Vagina (tissue), 2 donors: Measurements from ENCODE around the gene ARPP21. TPM values are rescaled to one million over a fixed set of nuclear protein-coding genes. Genes with fewer than 3 reads are reported as not detected.

ENCODE experiments used
- DNase-seq, 2 donors: peaks; one replicate each; pipeline ENCODE4 v3.0.0-alpha.2; 2017; ENCODE audit errors: extremely low spot score in 2 of 2
- H3K27ac ChIP-seq: fragments of 200-600 bp; sonication (generic); one replicate; pipeline ENCODE4 v1.5.1; 2019
- H3K27me3 ChIP-seq: fragments of 200-600 bp; sonication (generic); one replicate; pipeline ENCODE4 v1.5.1; 2019
- H3K36me3 ChIP-seq, 2 donors: fragments of 200-600 bp; sonication (generic); one replicate each; pipeline ENCODE4 v1.5.1; 2017 to 2019
- H3K4me1 ChIP-seq: fragments of 200-600 bp; sonication (generic); one replicate; pipeline ENCODE4 v1.5.1; 2019
- H3K4me3 ChIP-seq, 2 donors: fragments of 200-600 bp; sonication (generic); 1 replicate in 1 of 2; 2 replicates in 1 of 2; pipeline ENCODE4 v1.5.1; 2016 to 2019
- H3K9me3 ChIP-seq: fragments of 200-600 bp; sonication (generic); one replicate; pipeline ENCODE4 v1.5.1; 2019
- CTCF ChIP-seq, 3 experiments: fragments of 450-650 bp in 2 of 3; fragments of 200-600 bp in 1 of 3; sonication (generic) in 1 of 3; IDR thresholded peaks; one replicate each; pipeline ENCODE4 v1.5.1; 2017 to 2019; ENCODE audit warnings: antibody characterized with exemption in 3 of 3, mild to moderate bottlenecking in 2 of 3, moderate library complexity in 2 of 3
- POLR2A ChIP-seq, 2 donors: fragments of 450-650 bp; IDR thresholded peaks; one replicate each; pipeline ENCODE4 v1.6.1; 2017; ENCODE audit warnings: antibody characterized with exemption in 2 of 2, mild to moderate bottlenecking in 2 of 2, moderate library complexity in 2 of 2
- POLR2AphosphoS5 ChIP-seq, 2 donors: sonication (generic); formaldehyde crosslinking; IDR thresholded peaks; one replicate each; pipeline ENCODE4 v1.9.0; 2017; ENCODE audit warnings: antibody characterized with exemption in 2 of 2, mild to moderate bottlenecking in 2 of 2, low read depth in 1 of 2; ENCODE audit not compliant: insufficient read depth in 1 of 2
- intact Hi-C: fragments of 100-400 bp; cut with DNase I; formaldehyde crosslinking; loops from one replicate; pipeline ENCODE4 v1.15.1; 2023
- total RNA-seq: library from RNA; depleted of rRNA; stranded (reverse); fragments of >200 nt; gene quantifications from one replicate; pipeline ENCODE4 v1.2.3, GENCODE V29; 2016

The ARPP21 gene
- total RNA-seq, 1 donor from 2014 or later = not detected

- Histone ChIP-seq H3K27ac (no peak overlapping the region), H3K4me1 (no peaks in the 10 kb centered on the region), H3K9me3 (no peaks in the 10 kb centered on the region), H3K27me3 (no peaks in the 10 kb centered on the region), H3K4me3 (no peak overlapping the region), H3K36me3 (no peaks in the 10 kb centered on the region)
- no peak for DNase-seq
- intact Hi-C loops = no loop called here
- TF ChIP-seq CTCF (IDR thresholded peaks at IDR 0.05) = no peak
- TF ChIP-seq POLR2AphosphoS5 (IDR thresholded peaks at IDR 0.05; ENCODE audit: insufficient read depth in 1 of 2, low read depth in 1 of 2) = no peak
- TF ChIP-seq POLR2A (IDR thresholded peaks at IDR 0.05) = no peak
Observed at GRCh38 chr3:35709691-35710090, 70.4 kb downstream of the ARPP21 start.

- H3K27ac ChIP-seq = no peak overlapping the region
- H3K4me3 ChIP-seq = no peak overlapping the region
- no peaks in the 10 kb centered on the region for H3K9me3 ChIP-seq
- no peaks in the 10 kb centered on the region for H3K4me1 ChIP-seq
- TF ChIP-seq CTCF (IDR thresholded peaks at IDR 0.05) (no peak), POLR2AphosphoS5 (IDR thresholded peaks at IDR 0.05; ENCODE audit: insufficient read depth in 1 of 2, low read depth in 1 of 2) (no peak), POLR2A (IDR thresholded peaks at IDR 0.05) (no peak)
- no peaks in the 10 kb centered on the region for H3K36me3 ChIP-seq
- H3K27me3 ChIP-seq = no peaks in the 10 kb centered on the region
- DNase-seq = no peak
- intact Hi-C loops = no loop called here
Observed at GRCh38 chr3:35710554-35710953, 71.2 kb downstream of the ARPP21 start.

- DNase-seq = no peak
- no peaks in the 10 kb centered on the region for H3K4me1 ChIP-seq
- intact Hi-C loops = no loop called here
- H3K9me3 ChIP-seq = no peaks in the 10 kb centered on the region
- TF ChIP-seq CTCF (IDR thresholded peaks at IDR 0.05) = no peak
- TF ChIP-seq POLR2AphosphoS5 (IDR thresholded peaks at IDR 0.05; ENCODE audit: insufficient read depth in 1 of 2, low read depth in 1 of 2) = no peak
- TF ChIP-seq POLR2A (IDR thresholded peaks at IDR 0.05) = no peak
- H3K27ac ChIP-seq = no peak overlapping the region
- no peaks in the 10 kb centered on the region for H3K27me3 ChIP-seq
- H3K36me3 ChIP-seq = no peaks in the 10 kb centered on the region
- no peak overlapping the region for H3K4me3 ChIP-seq
Observed at GRCh38 chr3:35718921-35719320, 79.6 kb downstream of the ARPP21 start.

- Histone ChIP-seq H3K36me3 (no peaks in the 10 kb centered on the region), H3K27me3 (no peaks in the 10 kb centered on the region), H3K4me3 (no peak overlapping the region), H3K27ac (no peak overlapping the region), H3K4me1 (no peaks in the 10 kb centered on the region), H3K9me3 (no peaks in the 10 kb centered on the region)
- no peak for DNase-seq
- TF ChIP-seq CTCF (IDR thresholded peaks at IDR 0.05) (no peak), POLR2AphosphoS5 (IDR thresholded peaks at IDR 0.05; ENCODE audit: insufficient read depth in 1 of 2, low read depth in 1 of 2) (no peak), POLR2A (IDR thresholded peaks at IDR 0.05) (no peak)
- intact Hi-C loops = no loop called here
Observed at GRCh38 chr3:35721628-35722027, 82.3 kb downstream of the ARPP21 start.

GRCh38 chr3:35722902-35723301, 83.6 kb downstream of the ARPP21 start:
- Histone ChIP-seq H3K27ac (no peak overlapping the region), H3K27me3 (no peaks in the 10 kb centered on the region), H3K4me1 (no peaks in the 10 kb centered on the region), H3K4me3 (no peak overlapping the region), H3K9me3 (no peaks in the 10 kb centered on the region), H3K36me3 (no peaks in the 10 kb centered on the region)
- no peak for DNase-seq
- intact Hi-C loops = no loop called here
- no peak for TF ChIP-seq POLR2A (IDR thresholded peaks at IDR 0.05)
- no peak for TF ChIP-seq CTCF (IDR thresholded peaks at IDR 0.05)
- TF ChIP-seq POLR2AphosphoS5 (IDR thresholded peaks at IDR 0.05; ENCODE audit: insufficient read depth in 1 of 2, low read depth in 1 of 2) = no peak
